HG02938 (cell line): Measurements from ENCODE around the gene TFRC.
"Not testable (repeated sequence)": the region's sequence is repeated elsewhere in the genome, so short reads cannot be mapped to it uniquely, and the experiment has no call there.

Experiments used
- ATAC-seq: cut with Tn5 transposase; IDR thresholded peaks from one replicate; pipeline ENCODE4 v1.9.1; 2021; ENCODE audit warnings: mild to moderate bottlenecking, moderate library complexity; ENCODE audit not compliant: unreplicated experiment

The TFRC gene

DNA sequence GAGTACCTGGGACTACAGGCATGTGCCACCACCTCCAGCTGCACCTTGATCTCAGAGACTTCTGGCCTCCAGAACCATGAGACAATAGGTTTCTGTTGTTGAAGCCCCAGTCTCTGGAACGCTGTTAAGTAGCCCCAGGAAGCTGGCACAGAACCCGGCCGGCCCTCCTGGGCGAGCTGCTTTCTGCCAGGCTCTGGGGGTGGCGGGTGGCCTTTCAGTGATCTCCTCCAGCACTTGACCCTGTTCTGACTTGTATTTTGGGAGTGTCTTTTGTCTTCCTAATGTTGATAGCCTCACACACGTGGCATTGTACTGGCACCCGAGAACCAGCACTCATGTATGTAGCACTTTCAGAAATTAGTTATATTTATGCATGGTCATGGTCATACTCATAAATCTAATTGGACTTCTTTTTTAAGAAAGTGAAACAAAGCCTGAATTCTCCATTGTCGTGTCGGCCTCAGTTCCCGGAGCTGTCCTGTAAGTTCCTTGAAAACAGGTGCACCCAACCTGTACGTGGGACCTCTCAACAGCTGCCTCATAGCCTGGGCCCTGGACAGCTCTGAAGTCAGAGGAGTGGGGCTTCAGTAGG lies 74.0 kb downstream of the TFRC start:
- ATAC-seq: no peak

DNA sequence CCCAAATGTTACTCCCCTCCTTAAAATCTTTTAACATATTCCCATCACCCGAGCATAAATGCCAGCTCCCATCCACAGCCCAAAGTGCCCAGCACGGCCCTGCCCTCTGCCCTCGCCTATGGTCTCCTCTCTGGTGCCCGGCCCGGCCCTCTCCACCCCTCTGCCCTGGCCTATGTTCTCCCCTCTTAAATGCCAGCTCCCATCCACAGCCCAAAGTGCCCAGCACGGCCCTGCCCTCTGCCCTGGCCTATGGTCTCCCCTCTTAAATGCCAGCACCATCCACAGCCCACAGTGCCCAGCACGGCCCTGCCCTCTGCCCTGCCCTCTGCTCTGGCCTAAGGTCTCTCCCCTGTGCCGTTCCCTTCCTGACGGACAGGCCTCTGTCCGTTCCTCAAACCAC lies 76.6 kb downstream of the TFRC start:
- ATAC-seq: not testable (repeated sequence)

- ATAC-seq: not testable (repeated sequence)
Observed at GRCh38 chr3:196004359-196005052, 77.4 kb downstream of the TFRC start.

GRCh38 chr3:196003611-196004010 lies 78.3 kb downstream of the TFRC start:
- no peak for ATAC-seq

GRCh38 chr3:196002721-196003120 lies 79.2 kb downstream of the TFRC start:
- ATAC-seq: not testable (repeated sequence)

GRCh38 chr3:196001240-196001639 lies 80.7 kb downstream of the TFRC start:
- not testable (repeated sequence) for ATAC-seq

GRCh38 chr3:196000360-196000950 lies 81.4 kb downstream of the TFRC start:
- ATAC-seq: not testable (repeated sequence)

DNA sequence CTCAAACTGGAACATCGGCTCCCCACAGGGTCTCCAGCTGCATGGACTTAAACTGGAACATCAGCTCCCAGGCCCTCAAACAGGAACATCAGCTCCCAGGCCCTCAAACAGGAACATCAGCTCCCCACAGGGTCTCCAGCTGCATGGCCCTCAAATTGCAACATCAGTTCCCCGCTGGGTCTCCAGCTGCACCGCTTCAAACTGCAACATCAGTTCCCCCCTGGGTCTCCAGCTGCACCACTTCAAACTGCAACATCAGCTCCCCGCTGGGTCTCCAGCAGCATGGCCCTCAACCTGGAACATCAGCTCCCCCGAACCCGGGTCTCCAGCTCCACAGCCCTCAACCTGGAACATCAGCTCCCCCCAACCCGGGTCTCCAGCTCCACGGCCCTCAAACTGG lies 82.0 kb downstream of the TFRC start:
- no peak for ATAC-seq
